ENCODE results near the gene CXXC1. TPM values are rescaled to one million over a fixed set of nuclear protein-coding genes. Genes with fewer than 3 reads are reported as not detected.

Gene CXXC1
- total and polyA plus RNA-seq, 2 donors (not counting 3 experiments of a cell fraction or from before 2014, with no cell fraction given): 64.4 to 128 TPM

GRCh38 chr18:50312296-50313030 is 25.0 kb upstream of the CXXC1 start:
- Histone ChIP-seq H3K27me3 (ENCODE audit: control insufficient read depth in 2 of 2, insufficient read depth in 2 of 2, low read length in 2 of 2) (no peaks in the 10 kb centered on the region), H4K20me1 (replicated peaks; ENCODE audit: control insufficient read depth, extremely low read depth, insufficient read depth, low read length) (no peaks in the 10 kb centered on the region), H3K9me1 (replicated peaks; ENCODE audit: control insufficient read depth, extremely low read depth, insufficient read depth, low read length) (no peaks in the 10 kb centered on the region), H3K79me2 (ENCODE audit: control insufficient read depth, insufficient read depth, low read length) (no peaks in the 10 kb centered on the region), H3K36me3 (ENCODE audit: control insufficient read depth in 2 of 2, extremely low read depth in 1 of 2, insufficient read depth in 2 of 2, low read length in 2 of 2) (no peaks in the 10 kb centered on the region), H3K9ac (replicated peaks; ENCODE audit: extremely low read depth, insufficient read depth, low read length) (no peak overlapping the region), H3K4me1 (ENCODE audit: control insufficient read depth, extremely low read depth, insufficient read depth, low read length) (peaks cover 8% of the 10 kb centered on the region), H3K27ac (ENCODE audit: insufficient read depth, low read depth, low read length) (no peak overlapping the region), H3K4me3 (replicated peaks in 1 of 3; ENCODE audit: insufficient read depth in 1 of 3, low read depth in 1 of 3, low read length in 3 of 3) (no peak overlapping the region), H2AFZ (ENCODE audit: low read depth, low read length) (no peak overlapping the region), H3K4me2 (ENCODE audit: insufficient read depth, low read length) (no peak overlapping the region), H3K9me3 (replicated peaks; ENCODE audit: control insufficient read depth, insufficient read depth, low read length) (no peaks in the 10 kb centered on the region)
- DNase-seq (ENCODE audit: low read depth, low spot score) (no peak), FAIRE-seq (no peak)
- dilution Hi-C loops (cut with MboI; ENCODE audit: extremely low pct_ligation_motif_present, low sequenced_read_pairs): no loop called here
- POLR2A ChIA-PET: no interaction called here
- TF ChIP-seq POLR2AphosphoS5 (IDR thresholded peaks at IDR 0.05; ENCODE audit: insufficient read depth, low read depth, low read length): no peak
- TF ChIP-seq MAX (IDR thresholded peaks at IDR 0.05; ENCODE audit: insufficient read depth, insufficient read length): no peak
- no peak for TF ChIP-seq EZH2 (IDR thresholded peaks at IDR 0.05; ENCODE audit: borderline replicate concordance, low read depth, low read length, severe bottlenecking)
- TF ChIP-seq POLR2A (IDR thresholded peaks at IDR 0.05; ENCODE audit: low read depth, low read length): no peak
- TF ChIP-seq CTCF (IDR thresholded peaks at IDR 0.05; ENCODE audit: extremely low read depth in 1 of 2, insufficient read depth in 1 of 2, low read depth in 1 of 2, low read length in 2 of 2): no peak
- intact Hi-C loops (cut with micrococcal nuclease): no loop called here
- BruUV-seq (replicated peaks): no TSS peak
- CTCF ChIA-PET: no interaction called here

Measured in endothelial cell of umbilical vein (primary cell).